Stimulated activated CD4-positive, alpha-beta T cell treated with anti-CD3 and anti-CD28 coated beads, Interleukin-2, amount 100 ng/mL, for 24 hours (primary cell): ENCODE results near the gene IST1.
"Not testable (repeated sequence)": the region's sequence is repeated elsewhere in the genome, so short reads cannot be mapped to it uniquely, and the experiment has no call there.

Experiments
- DNase-seq, 2 donors: peaks; one replicate each; pipeline ENCODE4 v3.0.0-alpha.2; 2020

IST1 gene

GRCh38 chr16:71894921-71895678 is at the start of gene IST1:
Gene IST1 (plus strand): TSS chr16:71895531. CDS start chr16:71915641, 20,110 bp downstream.
- DNase-seq: peak; percentile 97 to 98

GRCh38 chr16:71845639-71846430 is 49.5 kb upstream of the IST1 start, which contains the start of gene ATXN1L:
Gene ATXN1L (plus strand): TSS chr16:71845976. CDS start chr16:71849741, 3,765 bp downstream.
- DNase-seq: peak; percentile 92 to 93

- peak; percentile 14 to 23 for DNase-seq
These were observed 48.9 kb upstream of the IST1 start for GRCh38 chr16:71846431-71846830.

DNA sequence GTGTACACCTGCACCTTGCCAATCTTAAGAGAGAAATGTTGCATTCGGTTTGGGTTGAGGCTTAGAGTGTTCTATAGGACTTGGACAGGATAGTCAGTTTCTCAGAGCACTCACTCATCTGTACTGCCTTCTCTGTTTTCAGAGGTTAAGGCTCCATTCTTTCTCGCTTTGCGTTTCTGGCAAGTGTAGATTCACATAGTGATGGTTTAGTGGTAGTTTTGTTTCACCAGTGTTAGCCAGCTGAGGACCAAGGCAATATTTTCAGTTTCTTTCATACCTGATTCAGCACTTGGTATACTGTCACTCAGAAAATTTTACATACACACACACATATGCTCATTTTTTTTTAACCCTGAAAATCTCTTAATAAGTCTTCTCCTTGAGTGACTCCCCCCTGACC is 48.2 kb upstream of the IST1 start:
- no peak for DNase-seq

DNA sequence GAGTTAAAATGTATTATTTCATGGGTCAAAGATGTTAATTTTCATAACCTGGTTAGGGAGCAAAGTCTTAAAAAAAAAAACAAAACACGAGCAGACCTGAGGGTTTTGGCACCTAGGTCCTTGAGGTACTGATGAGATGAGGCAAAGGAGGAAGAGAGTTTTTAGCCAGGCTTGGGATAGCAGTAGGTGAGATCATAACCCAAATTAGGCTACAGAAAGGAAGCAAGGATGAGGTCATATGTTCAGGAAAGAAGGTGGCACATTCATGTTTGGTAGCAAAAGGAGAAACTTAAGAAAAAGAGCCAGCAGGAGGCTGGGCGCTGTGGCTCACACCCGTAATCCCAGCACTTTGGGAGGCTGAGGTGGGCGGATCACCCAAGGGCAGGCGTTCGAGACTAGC is 46.7 kb upstream of the IST1 start:
- DNase-seq: no peak

- DNase-seq: no peak
These were observed 43.6 kb upstream of the IST1 start for GRCh38 chr16:71851746-71852145.

GRCh38 chr16:71852158-71852557 is 43.2 kb upstream of the IST1 start:
- DNase-seq: no peak

- DNase-seq: no peak
These were observed 42.8 kb upstream of the IST1 start for GRCh38 chr16:71852561-71852960.

DNA sequence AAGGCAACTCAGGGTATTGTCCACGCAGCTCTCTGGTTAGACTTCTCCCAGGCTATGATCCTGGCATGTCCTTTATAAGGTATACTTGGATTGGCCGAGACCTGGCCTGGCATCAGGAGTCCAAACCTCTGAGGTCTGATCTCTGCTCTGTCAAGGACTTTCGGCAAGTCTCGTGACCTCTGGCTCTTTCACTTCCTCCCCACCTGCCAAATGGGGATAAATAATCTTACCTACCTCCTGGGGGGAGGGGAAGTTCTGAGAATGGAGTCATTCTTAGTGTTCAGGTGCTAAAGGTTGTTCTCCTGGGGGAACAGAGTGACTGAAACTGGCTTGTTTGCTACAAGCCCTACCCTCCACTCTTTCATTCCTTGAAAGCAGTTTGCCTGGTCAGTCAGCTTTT is 41.9 kb upstream of the IST1 start:
- no peak for DNase-seq

GRCh38 chr16:71854369-71854948 is 40.9 kb upstream of the IST1 start:
- no peak for DNase-seq

DNA sequence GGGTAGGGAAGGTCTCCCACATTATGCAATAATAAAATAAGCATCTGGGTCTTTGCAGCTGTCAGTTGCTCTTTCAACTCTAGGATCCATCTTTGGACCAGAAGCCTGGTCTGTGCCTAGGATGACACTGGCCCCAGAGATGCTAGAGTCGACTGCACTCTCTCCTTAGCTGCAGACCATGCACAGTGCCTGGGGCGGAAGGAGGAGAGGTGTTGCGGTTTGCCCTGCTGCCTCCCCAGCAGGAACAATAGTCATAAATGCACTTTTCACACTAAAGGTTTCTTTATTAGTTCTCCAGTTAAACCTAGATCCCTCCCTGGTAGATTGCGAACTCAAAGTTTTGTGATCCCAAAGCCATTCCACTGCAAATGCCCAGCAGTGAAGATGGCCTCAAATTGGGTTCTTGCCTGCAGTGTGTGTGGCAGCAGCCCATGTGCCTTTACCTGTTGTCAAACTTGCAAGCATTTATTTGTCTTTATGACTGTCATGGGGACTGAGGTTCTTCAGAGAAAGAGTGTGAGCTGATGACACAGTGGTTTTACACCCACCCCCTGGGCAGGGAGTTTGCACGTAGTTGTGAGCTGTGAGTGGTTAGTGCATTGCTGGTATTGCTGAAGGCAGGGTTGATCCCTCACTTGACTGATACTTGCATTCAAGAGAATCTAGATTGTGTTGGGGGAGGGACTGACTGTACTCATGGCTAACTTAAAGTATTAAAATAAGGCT is 39.2 kb upstream of the IST1 start:
- peak in 1 of 2 donors; percentile 28 for DNase-seq

- DNase-seq: no peak
These were observed 35.4 kb upstream of the IST1 start for GRCh38 chr16:71859762-71860521.

DNA sequence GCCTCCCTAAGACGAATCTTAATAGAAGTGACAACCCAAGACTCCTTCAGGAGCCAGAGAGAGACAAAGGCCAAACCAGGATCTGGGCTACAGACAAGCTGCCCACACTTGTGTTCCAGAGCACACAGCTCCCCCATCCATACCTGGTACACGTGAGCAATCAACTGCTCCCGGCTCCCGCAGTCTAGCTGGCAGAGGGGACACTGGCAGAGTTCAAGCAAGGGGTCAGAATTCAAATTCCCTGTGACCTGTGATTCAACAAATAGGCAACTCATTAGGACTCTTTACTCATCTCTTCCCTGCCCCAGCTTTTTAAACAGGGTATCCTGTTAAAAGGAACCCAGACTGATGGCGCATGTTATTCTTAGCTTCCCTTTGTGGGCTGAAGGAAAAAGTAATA is 31.3 kb upstream of the IST1 start:
- DNase-seq: no peak

DNA sequence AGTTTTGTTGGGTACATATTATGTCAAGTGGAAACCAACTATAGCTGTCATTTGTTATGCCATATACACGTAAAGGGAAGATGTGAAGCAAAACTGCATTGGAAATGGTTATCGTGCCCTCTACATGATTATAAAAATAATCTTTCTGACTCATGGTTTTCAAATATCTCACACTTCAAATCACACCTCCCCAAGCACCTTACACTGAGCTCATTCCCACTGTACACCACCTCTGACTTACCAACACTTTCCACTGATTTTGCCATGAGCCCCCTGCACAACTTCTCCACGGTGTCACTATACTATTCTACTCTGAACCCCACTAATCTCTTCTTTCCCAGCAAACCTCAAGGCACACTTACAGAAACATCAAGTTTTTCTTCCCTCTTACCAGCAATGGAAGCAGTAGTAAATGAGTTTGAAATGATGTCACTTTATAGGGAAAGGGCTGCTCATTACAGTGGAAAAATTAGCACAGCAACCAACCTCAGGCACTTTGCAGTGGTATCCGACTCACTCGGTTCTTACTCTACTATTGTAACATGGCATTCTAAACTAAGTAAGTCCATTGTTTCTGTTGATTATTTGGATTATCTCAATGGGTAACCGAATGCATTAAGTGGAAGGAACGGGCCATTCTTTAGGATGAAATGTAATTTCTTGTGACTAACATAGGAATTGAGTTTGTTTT is 30.0 kb upstream of the IST1 start:
- no peak for DNase-seq

GRCh38 chr16:71867175-71867574 is 28.2 kb upstream of the IST1 start:
- DNase-seq: not testable (repeated sequence)

- no peak for DNase-seq
These were observed 27.4 kb upstream of the IST1 start for GRCh38 chr16:71867939-71868338.

- DNase-seq: no peak
These were observed 26.2 kb upstream of the IST1 start for GRCh38 chr16:71869089-71869488.

- DNase-seq: no peak
These were observed 24.5 kb upstream of the IST1 start for GRCh38 chr16:71870818-71871217.

DNA sequence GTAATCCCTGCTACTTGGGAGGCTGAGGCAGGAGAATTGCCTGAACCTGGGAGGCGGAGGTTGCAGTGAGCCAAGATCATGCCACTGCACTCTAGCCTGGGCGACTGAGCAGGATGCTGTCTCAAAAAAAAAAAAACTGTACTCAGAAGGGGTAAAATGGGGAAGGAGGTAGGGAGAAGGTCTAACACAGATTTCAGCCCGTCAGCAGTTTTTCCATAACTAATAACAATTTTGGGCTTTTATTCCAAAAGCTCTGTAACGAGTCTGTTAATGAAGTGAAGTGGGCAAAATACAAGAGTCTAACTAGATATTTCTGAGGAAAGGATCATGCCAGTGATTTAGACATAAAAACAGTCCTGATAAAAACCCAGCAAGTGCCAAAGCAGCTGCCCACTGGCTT is 22.1 kb upstream of the IST1 start:
- DNase-seq: no peak

DNA sequence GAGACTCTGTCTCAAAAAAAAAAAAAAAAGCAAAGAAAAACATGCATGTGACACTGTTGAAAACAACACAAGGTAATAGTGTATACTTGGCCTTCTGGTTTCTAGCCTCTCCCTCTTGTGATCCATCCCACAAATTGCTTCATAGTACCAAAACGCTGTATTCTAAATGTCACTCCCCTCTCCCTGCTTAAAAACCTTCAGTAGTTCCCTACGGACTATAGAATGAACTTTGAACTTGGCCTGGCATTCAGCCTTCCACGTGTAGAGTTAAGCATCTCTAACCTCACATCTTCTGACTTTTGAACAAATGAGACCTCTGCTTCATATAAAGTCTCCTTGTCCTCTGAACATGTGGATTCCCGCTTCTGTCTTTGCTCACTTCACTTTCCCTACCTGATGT is 16.4 kb upstream of the IST1 start:
- no peak for DNase-seq

DNA sequence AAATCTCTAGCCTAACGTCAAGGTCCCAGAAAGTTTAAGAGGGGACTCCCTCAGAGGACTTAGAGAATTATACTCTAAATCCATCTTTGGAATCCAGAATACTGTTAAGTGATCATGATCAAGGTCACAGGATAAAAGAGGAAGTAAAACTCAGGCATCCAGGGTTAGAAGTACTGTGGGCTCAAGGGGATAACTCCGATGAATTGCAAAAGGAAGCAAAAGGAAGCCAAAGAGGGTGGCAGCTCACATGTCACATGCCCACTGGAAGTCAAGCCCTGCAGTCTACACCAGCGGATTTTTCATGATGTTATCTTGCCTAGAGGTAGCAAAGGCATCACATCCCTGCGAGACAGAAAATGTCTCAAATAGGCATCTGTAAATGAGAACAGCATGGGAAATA is 15.2 kb upstream of the IST1 start:
- no peak for DNase-seq
